Measurements from ENCODE around the gene TANGO6. TPM values are rescaled to one million over a fixed set of nuclear protein-coding genes. Genes with fewer than 3 reads are reported as not detected.

TANGO6 gene
- total RNA-seq, 2 donors from 2014 or later: 9.6 to 15.3 TPM

GRCh38 chr16:68921637-68922036, 78.3 kb downstream of the TANGO6 start:
- H3K4me1 ChIP-seq (ENCODE audit: control insufficient read depth, insufficient read depth, low read length): peaks cover 2% of the 10 kb centered on the region
- H3K27me3 Mint-ChIP-seq (ENCODE audit: insufficient read depth): no peaks in the 10 kb centered on the region
- peaks cover 9% of the 10 kb centered on the region for H3K4me1 Mint-ChIP-seq
- no peak overlapping the region for H3K9ac ChIP-seq (ENCODE audit: extremely low read depth, low read length, poor library complexity, severe bottlenecking)
- TF ChIP-seq CTCF (conservative IDR thresholded peaks at IDR 0.05): no peak
- no peak overlapping the region for H3K27ac ChIP-seq (ENCODE audit: low read depth, low read length)
- no peaks in the 10 kb centered on the region for H3K27me3 ChIP-seq (ENCODE audit: control insufficient read depth, insufficient read depth, low read length, poor library complexity, severe bottlenecking)
- no peaks in the 10 kb centered on the region for H3K9me3 ChIP-seq (ENCODE audit: control insufficient read depth, low read length)
- peaks cover 13% of the 10 kb centered on the region for H3K36me3 Mint-ChIP-seq (ENCODE audit: low read depth)
- peak overlapping the region; percentile 8 for H3K27ac Mint-ChIP-seq
- no peak overlapping the region for H3K4me3 ChIP-seq (ENCODE audit: low read length)
- no peak for DNase-seq
- no peaks in the 10 kb centered on the region for H3K9me3 Mint-ChIP-seq
- H3K4me3 Mint-ChIP-seq: no peak overlapping the region
- 86 to 96% methylated on average over 1 to 2 of the region's 2 CpGs for WGBS, 2 experiments (ENCODE audit: insufficient coverage in 1 of 2, insufficient read length in 1 of 2)
- no peaks in the 10 kb centered on the region for H3K36me3 ChIP-seq (ENCODE audit: control insufficient read depth, insufficient read depth, low read length)

- TF ChIP-seq CTCF (conservative IDR thresholded peaks at IDR 0.05): no peak
- no peak overlapping the region for H3K27ac ChIP-seq (ENCODE audit: low read depth, low read length)
Observed at GRCh38 chr16:68923116-68923515, 79.8 kb downstream of the TANGO6 start.

GRCh38 chr16:68927018-68927417, 83.7 kb downstream of the TANGO6 start:
- Histone ChIP-seq H3K4me3 (ENCODE audit: low read length) (no peak overlapping the region), H3K9ac (ENCODE audit: extremely low read depth, low read length, poor library complexity, severe bottlenecking) (no peak overlapping the region), H3K27ac (ENCODE audit: low read depth, low read length) (no peak overlapping the region), H3K4me1 (ENCODE audit: control insufficient read depth, insufficient read depth, low read length) (peaks cover 2% of the 10 kb centered on the region), H3K9me3 (ENCODE audit: control insufficient read depth, low read length) (peaks cover 5% of the 10 kb centered on the region), H3K36me3 (ENCODE audit: control insufficient read depth, insufficient read depth, low read length) (peaks cover 3% of the 10 kb centered on the region), H3K27me3 (ENCODE audit: control insufficient read depth, insufficient read depth, low read length, poor library complexity, severe bottlenecking) (no peaks in the 10 kb centered on the region)
- Mint-ChIP-seq H3K27me3 (ENCODE audit: insufficient read depth) (no peaks in the 10 kb centered on the region), H3K4me1 (peaks cover 6% of the 10 kb centered on the region), H3K36me3 (ENCODE audit: low read depth) (peaks cover 35% of the 10 kb centered on the region), H3K27ac (no peak overlapping the region), H3K4me3 (no peak overlapping the region), H3K9me3 (no peaks in the 10 kb centered on the region)
- 100% methylated on average over 2 of the region's 3 CpGs for WGBS, 2 experiments (ENCODE audit: insufficient coverage in 1 of 2, insufficient read length in 1 of 2)
- TF ChIP-seq CTCF (conservative IDR thresholded peaks at IDR 0.05): no peak
- DNase-seq: no peak

More at GRCh38 chr16:68923116-68923515, 79.8 kb downstream of the TANGO6 start:
- no peaks in the 10 kb centered on the region for H3K27me3 Mint-ChIP-seq (ENCODE audit: insufficient read depth)
- 91% methylated on average over 9 to 12 of the region's 12 CpGs for WGBS, 2 experiments (ENCODE audit: insufficient coverage in 1 of 2, insufficient read length in 1 of 2)
- no peaks in the 10 kb centered on the region for H3K27me3 ChIP-seq (ENCODE audit: control insufficient read depth, insufficient read depth, low read length, poor library complexity, severe bottlenecking)
- H3K4me1 Mint-ChIP-seq: peaks cover 9% of the 10 kb centered on the region
- DNase-seq: no peak
- H3K36me3 Mint-ChIP-seq (ENCODE audit: low read depth): peaks cover 23% of the 10 kb centered on the region
- no peaks in the 10 kb centered on the region for H3K9me3 ChIP-seq (ENCODE audit: control insufficient read depth, low read length)
- H3K36me3 ChIP-seq (ENCODE audit: control insufficient read depth, insufficient read depth, low read length): peaks cover 3% of the 10 kb centered on the region
- no peak overlapping the region for H3K27ac Mint-ChIP-seq
- no peaks in the 10 kb centered on the region for H3K9me3 Mint-ChIP-seq
- H3K4me1 ChIP-seq (ENCODE audit: control insufficient read depth, insufficient read depth, low read length): peaks cover 2% of the 10 kb centered on the region
- H3K9ac ChIP-seq (ENCODE audit: extremely low read depth, low read length, poor library complexity, severe bottlenecking): no peak overlapping the region
- H3K4me3 ChIP-seq (ENCODE audit: low read length): no peak overlapping the region
- no peak overlapping the region for H3K4me3 Mint-ChIP-seq
